Spleen (tissue), 7 donors: ENCODE data around the gene HSBP1.

ENCODE experiments used
- POLR2A ChIP-seq, 3 donors: fragments of 450-650 bp; IDR thresholded peaks; one replicate each; pipeline ENCODE4 v1.5.1; 2017; ENCODE audit warnings: antibody characterized with exemption in 3 of 3, mild to moderate bottlenecking in 1 of 3
- TF ChIP-seq, protein P1 (sequence below), 11 experiments: fragments of 200-600 bp in 7 of 11; fragments of 450-650 bp in 4 of 11; sonication (generic) in 4 of 11; IDR thresholded peaks in 8 of 11; conservative IDR thresholded peaks in 3 of 11; 1 replicate in 7 of 11; 2 replicates in 4 of 11; pipeline versions ENCODE4 v1.4.0 to v1.8.0; 2016 to 2021; ENCODE audit warnings: antibody characterized with exemption in 11 of 11, inconsistent platforms in 4 of 11, mild to moderate bottlenecking in 1 of 11
- donor health status: DM: no; HTN: no; CAD: no; lungs with moderate emphysema.
- donor health status: DM: no; HTN: no; CAD: no.
- donor health status: DM: no; HTN: no; CAD: no.

DNA sequence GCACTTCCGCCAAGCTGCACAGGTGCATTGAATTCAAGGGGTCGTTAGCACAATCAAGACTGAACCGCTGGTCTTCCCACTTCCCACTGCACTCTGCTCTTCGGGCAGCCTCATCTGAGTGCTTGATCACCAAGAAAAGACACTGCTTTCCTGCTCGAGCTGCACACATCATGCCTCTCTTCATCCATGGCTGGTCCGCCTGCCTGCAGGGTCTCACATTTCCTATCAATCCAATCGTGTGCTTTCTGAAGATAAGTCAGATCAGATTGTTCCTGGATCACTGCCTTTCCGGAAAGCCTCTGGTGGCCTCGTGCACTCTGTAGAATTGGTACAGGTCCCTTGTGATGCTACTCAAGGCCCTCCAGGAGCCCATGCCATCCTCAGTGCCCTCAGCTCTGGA lies 30.8 kb upstream of the HSBP1 start:
- TF ChIP-seq, protein P1, sequence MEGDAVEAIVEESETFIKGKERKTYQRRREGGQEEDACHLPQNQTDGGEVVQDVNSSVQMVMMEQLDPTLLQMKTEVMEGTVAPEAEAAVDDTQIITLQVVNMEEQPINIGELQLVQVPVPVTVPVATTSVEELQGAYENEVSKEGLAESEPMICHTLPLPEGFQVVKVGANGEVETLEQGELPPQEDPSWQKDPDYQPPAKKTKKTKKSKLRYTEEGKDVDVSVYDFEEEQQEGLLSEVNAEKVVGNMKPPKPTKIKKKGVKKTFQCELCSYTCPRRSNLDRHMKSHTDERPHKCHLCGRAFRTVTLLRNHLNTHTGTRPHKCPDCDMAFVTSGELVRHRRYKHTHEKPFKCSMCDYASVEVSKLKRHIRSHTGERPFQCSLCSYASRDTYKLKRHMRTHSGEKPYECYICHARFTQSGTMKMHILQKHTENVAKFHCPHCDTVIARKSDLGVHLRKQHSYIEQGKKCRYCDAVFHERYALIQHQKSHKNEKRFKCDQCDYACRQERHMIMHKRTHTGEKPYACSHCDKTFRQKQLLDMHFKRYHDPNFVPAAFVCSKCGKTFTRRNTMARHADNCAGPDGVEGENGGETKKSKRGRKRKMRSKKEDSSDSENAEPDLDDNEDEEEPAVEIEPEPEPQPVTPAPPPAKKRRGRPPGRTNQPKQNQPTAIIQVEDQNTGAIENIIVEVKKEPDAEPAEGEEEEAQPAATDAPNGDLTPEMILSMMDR (IDR thresholded peaks at IDR 0.05 in 8 of 11, conservative IDR thresholded peaks at IDR 0.05 in 3 of 11): no peak
- TF ChIP-seq POLR2A (IDR thresholded peaks at IDR 0.05): no peak
